Esophagus (tissue), 2 donors: Measurements from ENCODE around the gene HOMER1. TPM values are rescaled to one million over a fixed set of nuclear protein-coding genes. Genes with fewer than 3 reads are reported as not detected.

Source experiments
- H3K27ac ChIP-seq, 2 donors: one replicate each; pipeline ENCODE4 v1.5.1; 2013; ENCODE audit warnings: low read depth in 2 of 2, mild to moderate bottlenecking in 2 of 2, inconsistent platforms in 1 of 2, low read length in 1 of 2, moderate library complexity in 1 of 2
- H3K27me3 ChIP-seq, 2 donors: one replicate each; pipeline ENCODE4 v1.6.1; 2013; ENCODE audit warnings: low read length in 2 of 2, control low read depth in 1 of 2, mild to moderate bottlenecking in 1 of 2; ENCODE audit not compliant: insufficient read depth in 2 of 2, control insufficient read depth in 1 of 2
- H3K36me3 ChIP-seq, 2 donors: one replicate each; pipeline ENCODE4 v1.6.1; 2013; ENCODE audit warnings: low read length in 1 of 2; ENCODE audit not compliant: control insufficient read depth in 2 of 2, insufficient read depth in 2 of 2
- H3K4me1 ChIP-seq, 2 donors: one replicate each; pipeline ENCODE4 v1.6.1; 2013; ENCODE audit warnings: low read length in 1 of 2; ENCODE audit not compliant: control insufficient read depth in 2 of 2, insufficient read depth in 2 of 2
- H3K4me3 ChIP-seq, 2 donors: one replicate each; pipeline ENCODE4 v1.5.1; 2013; ENCODE audit warnings: low read length in 2 of 2, mild to moderate bottlenecking in 2 of 2, low read depth in 1 of 2, moderate library complexity in 1 of 2
- H3K9me3 ChIP-seq, 2 donors: one replicate each; pipeline ENCODE4 v1.6.1; 2013; ENCODE audit warnings: mild to moderate bottlenecking in 2 of 2, low read depth in 1 of 2, low read length in 1 of 2, moderate library complexity in 1 of 2; ENCODE audit not compliant: control insufficient read depth in 2 of 2, insufficient read depth in 1 of 2
- WGBS, 2 donors: extraction: QIAGEN DNeasy Blood & Tissue Kit; methylation state at CpG; one replicate each; pipeline ENCODE4 v1.1.7; 2013; 5-methylcytosine and 5-hydroxymethylcytosine counted together
- polyA plus RNA-seq, 2 donors: library from polyadenylated mRNA; stranded (reverse); fragments of 200-250 nt; gene quantifications; one replicate each; pipeline ENCODE4 v1.2.3, GENCODE V29; 2013
- donor health status: healthy with polysubstance abuse.
- donor health status: Bipolar disorder and iron deficiency.

HOMER1 gene
- polyA plus RNA-seq, 2 donors = 1.6 to 1.7 TPM

GRCh38 chr5:79480991-79481390, 32.9 kb downstream of the HOMER1 start:
- Histone ChIP-seq H3K27me3 (no peaks in the 10 kb centered on the region), H3K4me1 (no peaks in the 10 kb centered on the region), H3K36me3 (no peaks in the 10 kb centered on the region), H3K4me3 (no peak overlapping the region), H3K9me3 (no peaks in the 10 kb centered on the region), H3K27ac (no peak overlapping the region)
- 93 to 94% methylated on average over 3 of the region's 3 CpGs for WGBS, 2 donors

- Histone ChIP-seq H3K27me3 (no peaks in the 10 kb centered on the region), H3K4me3 (no peak overlapping the region), H3K27ac (no peak overlapping the region), H3K4me1 (no peaks in the 10 kb centered on the region), H3K9me3 (no peaks in the 10 kb centered on the region), H3K36me3 (no peaks in the 10 kb centered on the region)
- 90 to 93% methylated on average over 4 of the region's 4 CpGs for WGBS, 2 donors
Measured at GRCh38 chr5:79475152-79475466, 38.8 kb downstream of the HOMER1 start.

GRCh38 chr5:79474367-79475151, 39.4 kb downstream of the HOMER1 start:
- H3K4me1 ChIP-seq = no peaks in the 10 kb centered on the region
- no peaks in the 10 kb centered on the region for H3K27me3 ChIP-seq
- H3K9me3 ChIP-seq = no peaks in the 10 kb centered on the region
- H3K27ac ChIP-seq = no peak overlapping the region
- no peaks in the 10 kb centered on the region for H3K36me3 ChIP-seq
- no peak overlapping the region for H3K4me3 ChIP-seq

GRCh38 chr5:79471556-79471955, 42.4 kb downstream of the HOMER1 start:
- WGBS, 2 donors = 83 to 94% methylated on average over 1 of the region's 1 CpG

GRCh38 chr5:79464695-79465332, 49.1 kb downstream of the HOMER1 start:
- WGBS, 2 donors = 67% methylated on average over 6 of the region's 6 CpGs

More at GRCh38 chr5:79471556-79471955, 42.4 kb downstream of the HOMER1 start:
- no peaks in the 10 kb centered on the region for H3K4me1 ChIP-seq
- H3K27me3 ChIP-seq = no peaks in the 10 kb centered on the region
- H3K27ac ChIP-seq = no peak overlapping the region
- no peaks in the 10 kb centered on the region for H3K36me3 ChIP-seq
- H3K9me3 ChIP-seq = no peaks in the 10 kb centered on the region
- no peak overlapping the region for H3K4me3 ChIP-seq

GRCh38 chr5:79464278-79464677, 49.7 kb downstream of the HOMER1 start:
- H3K4me1 ChIP-seq = no peaks in the 10 kb centered on the region
- 69% methylated on average over 3 of the region's 3 CpGs for WGBS, 2 donors
- H3K9me3 ChIP-seq = no peaks in the 10 kb centered on the region
- no peak overlapping the region for H3K4me3 ChIP-seq
- no peak overlapping the region for H3K27ac ChIP-seq
- no peaks in the 10 kb centered on the region for H3K27me3 ChIP-seq
- H3K36me3 ChIP-seq = no peaks in the 10 kb centered on the region

More at GRCh38 chr5:79464695-79465332, 49.1 kb downstream of the HOMER1 start:
- Histone ChIP-seq H3K4me1 (no peaks in the 10 kb centered on the region), H3K36me3 (no peaks in the 10 kb centered on the region), H3K27ac (no peak overlapping the region), H3K27me3 (no peaks in the 10 kb centered on the region), H3K9me3 (no peaks in the 10 kb centered on the region), H3K4me3 (no peak overlapping the region)

GRCh38 chr5:79459626-79460025, 54.3 kb downstream of the HOMER1 start:
- Histone ChIP-seq H3K36me3 (no peaks in the 10 kb centered on the region), H3K27ac (no peak overlapping the region), H3K4me3 (no peak overlapping the region), H3K27me3 (no peaks in the 10 kb centered on the region), H3K9me3 (no peaks in the 10 kb centered on the region), H3K4me1 (no peaks in the 10 kb centered on the region)
- WGBS, 2 donors = 74 to 81% methylated on average over 2 of the region's 2 CpGs

GRCh38 chr5:79456890-79457583, 56.9 kb downstream of the HOMER1 start:
- no peaks in the 10 kb centered on the region for H3K9me3 ChIP-seq
- H3K27ac ChIP-seq = no peak overlapping the region
- no peaks in the 10 kb centered on the region for H3K27me3 ChIP-seq
- no peaks in the 10 kb centered on the region for H3K4me1 ChIP-seq
- no peak overlapping the region for H3K4me3 ChIP-seq
- H3K36me3 ChIP-seq = no peaks in the 10 kb centered on the region
- WGBS, 2 donors = 75 to 86% methylated on average over 2 of the region's 2 CpGs

- H3K4me3 ChIP-seq = no peak overlapping the region
- no peaks in the 10 kb centered on the region for H3K36me3 ChIP-seq
- no peaks in the 10 kb centered on the region for H3K9me3 ChIP-seq
- no peak overlapping the region for H3K27ac ChIP-seq
- H3K4me1 ChIP-seq = no peaks in the 10 kb centered on the region
- H3K27me3 ChIP-seq = no peaks in the 10 kb centered on the region
Measured at GRCh38 chr5:79456400-79456799, 57.5 kb downstream of the HOMER1 start.
